Neuronal stem cell (in vitro differentiated cells): Measurements from ENCODE around the gene PACC1.
A peak's percentile ranks its signal among the peaks of the same experiment; 100 is the strongest.

Experiments used
- DNase-seq: peaks from one replicate; pipeline ENCODE4 v3.0.0-alpha.2; 2013; ENCODE audit warnings: low spot score
- H2AFZ ChIP-seq: one replicate; pipeline ENCODE4 v1.6.1; 2013; ENCODE audit warnings: mild to moderate bottlenecking, low read length, inconsistent platforms
- H2AK5ac ChIP-seq: 2 replicates; pipeline ENCODE4 v1.6.1; 2013; ENCODE audit warnings: low read depth, mild to moderate bottlenecking, inconsistent platforms, low read length, moderate library complexity, mixed read lengths
- H2BK120ac ChIP-seq: 2 replicates; pipeline ENCODE4 v1.6.1; 2013; ENCODE audit warnings: low read depth, mild to moderate bottlenecking, inconsistent platforms, low read length, moderate library complexity, mixed read lengths
- H2BK12ac ChIP-seq: one replicate; pipeline ENCODE4 v1.6.1; 2013; ENCODE audit warnings: low read length, inconsistent platforms
- H2BK15ac ChIP-seq: 2 replicates; pipeline ENCODE4 v1.6.1; 2013; ENCODE audit warnings: mild to moderate bottlenecking, low read length, inconsistent platforms, mixed read lengths
- H2BK5ac ChIP-seq: one replicate; pipeline ENCODE4 v1.6.1; 2013; ENCODE audit warnings: inconsistent platforms, mild to moderate bottlenecking, low read length, moderate library complexity
- H3K14ac ChIP-seq: one replicate; pipeline ENCODE4 v1.6.1; 2013; ENCODE audit warnings: low read length, inconsistent platforms
- H3K18ac ChIP-seq: 2 replicates; pipeline ENCODE4 v1.6.1; 2013; ENCODE audit warnings: low read length, inconsistent platforms
- H3K23ac ChIP-seq: 2 replicates; pipeline ENCODE4 v1.6.1; 2013; ENCODE audit warnings: low read depth, mild to moderate bottlenecking, mixed read lengths, low read length, inconsistent platforms; ENCODE audit not compliant: poor library complexity
- H3K27ac ChIP-seq: replicated peaks from 3 replicates; pipeline ENCODE4 v1.5.1; 2013; ENCODE audit warnings: low read length, inconsistent platforms
- H3K27me3 ChIP-seq, 3 experiments: 2 replicates each; pipeline ENCODE4 v1.6.1; 2013; ENCODE audit warnings: low read length in 3 of 3, mild to moderate bottlenecking in 2 of 3, inconsistent platforms in 1 of 3, low read depth in 1 of 3, mixed read lengths in 1 of 3, moderate library complexity in 1 of 3; ENCODE audit not compliant: control insufficient read depth in 3 of 3, insufficient read depth in 3 of 3
- H3K36me3 ChIP-seq, 2 donors: replicated peaks in 1 of 2; 2 replicates each; pipeline ENCODE4 v1.6.1; 2013; ENCODE audit warnings: low read length in 2 of 2; ENCODE audit not compliant: control insufficient read depth in 2 of 2, insufficient read depth in 2 of 2
- H3K4ac ChIP-seq: 2 replicates; pipeline ENCODE4 v1.6.1; 2013; ENCODE audit warnings: inconsistent platforms, mild to moderate bottlenecking, low read length, moderate library complexity
- H3K4me1 ChIP-seq, 2 donors: 1 replicate in 1 of 2; 2 replicates in 1 of 2; pipeline ENCODE4 v1.6.1; 2013; ENCODE audit warnings: low read length in 2 of 2, low read depth in 1 of 2; ENCODE audit not compliant: control insufficient read depth in 2 of 2, insufficient read depth in 1 of 2
- H3K4me2 ChIP-seq: one replicate; pipeline ENCODE4 v1.6.1; 2013; ENCODE audit warnings: mild to moderate bottlenecking, low read length, inconsistent platforms; ENCODE audit not compliant: insufficient read depth, poor library complexity, severe bottlenecking
- H3K4me3 ChIP-seq, 2 donors: 2 replicates each; pipeline ENCODE4 v1.5.1; 2013; ENCODE audit warnings: low read length in 2 of 2, mild to moderate bottlenecking in 2 of 2, inconsistent platforms in 1 of 2, moderate library complexity in 1 of 2
- H3K79me1 ChIP-seq: one replicate; pipeline ENCODE4 v1.6.1; 2013; ENCODE audit warnings: low read depth, mild to moderate bottlenecking, inconsistent platforms, low read length, moderate library complexity
- H3K9ac ChIP-seq: one replicate; pipeline ENCODE4 v1.6.1; 2013; ENCODE audit warnings: mild to moderate bottlenecking, low read depth, low read length, inconsistent platforms; ENCODE audit not compliant: poor library complexity
- H3K9me3 ChIP-seq, 2 donors: replicated peaks in 1 of 2; 2 replicates each; pipeline versions ENCODE3 to v1.6.1; 2013; ENCODE audit warnings: low read length in 2 of 2, mild to moderate bottlenecking in 2 of 2, inconsistent platforms in 1 of 2, low read depth in 1 of 2, mixed read lengths in 1 of 2, moderate library complexity in 1 of 2; ENCODE audit not compliant: control insufficient read depth in 2 of 2, insufficient read depth in 1 of 2
- H4K8ac ChIP-seq: one replicate; pipeline ENCODE4 v1.6.1; 2013; ENCODE audit warnings: low read depth, mild to moderate bottlenecking, inconsistent platforms, low read length, moderate library complexity
- H4K91ac ChIP-seq: one replicate; pipeline ENCODE4 v1.6.1; 2013; ENCODE audit warnings: low read length, low read depth, mild to moderate bottlenecking, inconsistent platforms; ENCODE audit not compliant: poor library complexity
- whole genome bisulfite sequencing, 2 donors: extraction: QIAGEN DNeasy Blood & Tissue Kit; methylation state at CpG; one replicate each; pipeline ENCODE4 v1.1.7; 2013; ENCODE audit warnings: missing lambda C conversion rate in 2 of 2, mixed read lengths in 1 of 2; ENCODE audit not compliant: insufficient read length in 2 of 2, insufficient replicate concordance in 1 of 2; ENCODE audit errors: extremely low coverage in 2 of 2; 5-methylcytosine and 5-hydroxymethylcytosine counted together

The PACC1 gene

GRCh38 chr1:212446333-212446732 lies 31.6 kb upstream of the PACC1 start:
- Histone ChIP-seq H3K4me2 (no peak overlapping the region), H3K79me1 (no peaks in the 10 kb centered on the region), H3K4me3 (no peak overlapping the region), H3K27me3 (no peaks in the 10 kb centered on the region), H3K27ac (no peak overlapping the region), H2AK5ac (no peak overlapping the region), H2BK12ac (no peak overlapping the region), H3K4ac (no peak overlapping the region), H3K18ac (no peak overlapping the region), H2BK120ac (no peak overlapping the region), H2AFZ (no peak overlapping the region), H2BK15ac (no peak overlapping the region), H3K4me1 (no peaks in the 10 kb centered on the region), H3K9ac (no peak overlapping the region), H3K36me3 (peaks cover 0 to 21% of the 10 kb centered on the region in 2 donors), H3K23ac (no peak overlapping the region), H2BK5ac (no peak overlapping the region), H3K9me3 (no peaks in the 10 kb centered on the region), H4K91ac (no peak overlapping the region), H3K14ac (no peak overlapping the region), H4K8ac (no peak overlapping the region)
- no CpG with 5 or more reads among the region's 8 CpGs for WGBS, 2 donors
- no peak for DNase-seq

DNA sequence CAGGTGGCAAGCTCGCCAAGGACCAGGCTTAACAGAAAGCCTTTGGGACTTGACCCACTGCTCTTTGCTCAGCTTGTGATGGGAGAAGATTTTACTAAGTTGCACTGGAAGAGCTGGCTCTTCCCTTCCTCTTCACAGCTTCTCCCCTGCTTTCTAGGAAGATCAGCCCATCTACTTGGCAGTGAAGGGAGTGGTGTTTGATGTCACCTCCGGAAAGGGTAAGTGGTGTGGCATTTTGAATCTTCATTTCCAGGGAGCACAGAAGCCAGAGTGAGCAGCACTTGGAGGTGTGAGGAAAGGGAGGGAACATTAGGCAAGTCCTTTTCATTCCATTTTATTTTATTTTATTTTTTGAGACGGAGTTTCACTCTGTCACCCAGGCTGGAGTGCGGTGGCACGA lies 27.7 kb upstream of the PACC1 start:
- H3K4ac ChIP-seq: no peak overlapping the region
- H2BK15ac ChIP-seq: no peak overlapping the region
- H3K79me1 ChIP-seq: no peaks in the 10 kb centered on the region
- WGBS, 2 donors: no CpG with 5 or more reads among the region's 5 CpGs
- H3K4me1 ChIP-seq: no peaks in the 10 kb centered on the region
- no peak overlapping the region for H3K9ac ChIP-seq
- no peak overlapping the region for H3K23ac ChIP-seq
- H2BK12ac ChIP-seq: no peak overlapping the region
- H3K27me3 ChIP-seq: no peaks in the 10 kb centered on the region
- H3K27ac ChIP-seq: no peak overlapping the region
- no peak overlapping the region for H4K8ac ChIP-seq
- H3K4me2 ChIP-seq: no peak overlapping the region
- H2BK5ac ChIP-seq: no peak overlapping the region
- peaks cover 0 to 21% of the 10 kb centered on the region in 2 donors for H3K36me3 ChIP-seq
- peak overlapping the region; percentile 97 for H3K14ac ChIP-seq
- H4K91ac ChIP-seq: no peak overlapping the region
- DNase-seq: no peak
- H2AFZ ChIP-seq: no peak overlapping the region
- H2AK5ac ChIP-seq: no peak overlapping the region
- H3K18ac ChIP-seq: no peak overlapping the region
- no peak overlapping the region for H2BK120ac ChIP-seq
- no peaks in the 10 kb centered on the region for H3K9me3 ChIP-seq
- H3K4me3 ChIP-seq: peak overlapping the region in 1 of 2 donors; percentile 56

GRCh38 chr1:212440419-212440818 lies 25.7 kb upstream of the PACC1 start:
- Histone ChIP-seq H2AFZ (no peak overlapping the region), H2BK5ac (no peak overlapping the region), H3K18ac (no peak overlapping the region), H3K14ac (no peak overlapping the region), H3K36me3 (peaks cover 0 to 11% of the 10 kb centered on the region in 2 donors), H3K4me1 (no peaks in the 10 kb centered on the region), H3K4me2 (no peak overlapping the region), H3K27me3 (no peaks in the 10 kb centered on the region), H3K9ac (no peak overlapping the region), H2AK5ac (no peak overlapping the region), H3K79me1 (no peaks in the 10 kb centered on the region), H4K91ac (no peak overlapping the region), H3K4me3 (no peak overlapping the region), H2BK15ac (no peak overlapping the region), H4K8ac (no peak overlapping the region), H2BK120ac (no peak overlapping the region), H3K23ac (no peak overlapping the region), H2BK12ac (no peak overlapping the region), H3K27ac (no peak overlapping the region), H3K9me3 (no peaks in the 10 kb centered on the region), H3K4ac (no peak overlapping the region)
- WGBS, 2 donors: no CpG with 5 or more reads among the region's 9 CpGs
- no peak for DNase-seq

DNA sequence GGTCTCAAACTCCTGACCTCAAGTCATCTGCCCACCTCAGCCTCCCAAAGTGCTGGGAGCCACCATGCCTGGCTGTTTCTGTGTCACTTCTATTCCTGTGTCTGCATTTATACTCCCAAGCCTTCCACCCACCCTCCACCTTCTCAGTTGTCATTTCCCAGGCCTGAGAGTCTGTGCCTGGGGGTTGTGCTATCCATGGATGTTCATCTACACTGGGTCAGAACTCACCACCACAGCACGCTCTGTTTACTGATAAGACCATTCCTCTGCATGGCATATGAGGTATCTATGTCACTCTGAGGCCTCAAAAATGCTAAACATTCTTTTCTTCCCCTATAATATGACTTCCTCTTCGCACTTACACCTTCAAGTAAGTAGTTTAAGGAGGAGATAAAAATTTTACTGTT lies 24.1 kb upstream of the PACC1 start:
- H3K4me1 ChIP-seq: no peaks in the 10 kb centered on the region
- H2BK15ac ChIP-seq: no peak overlapping the region
- no peak overlapping the region for H2BK5ac ChIP-seq
- no peak overlapping the region for H3K14ac ChIP-seq
- H4K8ac ChIP-seq: no peak overlapping the region
- H3K4me2 ChIP-seq: no peak overlapping the region
- no peak overlapping the region for H4K91ac ChIP-seq
- H3K9me3 ChIP-seq: no peaks in the 10 kb centered on the region
- H2AK5ac ChIP-seq: no peak overlapping the region
- H3K18ac ChIP-seq: no peak overlapping the region
- no peak overlapping the region for H3K9ac ChIP-seq
- H2BK12ac ChIP-seq: no peak overlapping the region
- WGBS, 2 donors: no CpG with 5 or more reads among the region's 2 CpGs
- H3K36me3 ChIP-seq: no peaks in the 10 kb centered on the region
- no peaks in the 10 kb centered on the region for H3K79me1 ChIP-seq
- H3K27me3 ChIP-seq: peaks cover 0 to 3% (median 0%) of the 10 kb centered on the region in 3 experiments
- no peak for DNase-seq
- H3K4ac ChIP-seq: no peak overlapping the region
- H3K23ac ChIP-seq: no peak overlapping the region
- no peak overlapping the region for H3K27ac ChIP-seq
- no peak overlapping the region for H2BK120ac ChIP-seq
- no peak overlapping the region for H2AFZ ChIP-seq
- H3K4me3 ChIP-seq: no peak overlapping the region
